Body of pancreas (tissue), 4 donors: ENCODE data around the gene CPM.

Source experiments
- POLR2A ChIP-seq, 3 donors: fragments of 450-650 bp; IDR thresholded peaks; one replicate each; pipeline ENCODE4 v1.6.1; 2016; ENCODE audit warnings: antibody characterized with exemption in 3 of 3, mild to moderate bottlenecking in 2 of 3
- TF ChIP-seq, protein P1 (sequence below), 7 experiments: fragments of 450-650 bp in 4 of 7; fragments of 200-600 bp in 3 of 7; sonication (generic) in 3 of 7; IDR thresholded peaks; one replicate each; pipeline ENCODE4 v1.5.1; 2016 to 2019; ENCODE audit warnings: antibody characterized with exemption in 7 of 7

DNA sequence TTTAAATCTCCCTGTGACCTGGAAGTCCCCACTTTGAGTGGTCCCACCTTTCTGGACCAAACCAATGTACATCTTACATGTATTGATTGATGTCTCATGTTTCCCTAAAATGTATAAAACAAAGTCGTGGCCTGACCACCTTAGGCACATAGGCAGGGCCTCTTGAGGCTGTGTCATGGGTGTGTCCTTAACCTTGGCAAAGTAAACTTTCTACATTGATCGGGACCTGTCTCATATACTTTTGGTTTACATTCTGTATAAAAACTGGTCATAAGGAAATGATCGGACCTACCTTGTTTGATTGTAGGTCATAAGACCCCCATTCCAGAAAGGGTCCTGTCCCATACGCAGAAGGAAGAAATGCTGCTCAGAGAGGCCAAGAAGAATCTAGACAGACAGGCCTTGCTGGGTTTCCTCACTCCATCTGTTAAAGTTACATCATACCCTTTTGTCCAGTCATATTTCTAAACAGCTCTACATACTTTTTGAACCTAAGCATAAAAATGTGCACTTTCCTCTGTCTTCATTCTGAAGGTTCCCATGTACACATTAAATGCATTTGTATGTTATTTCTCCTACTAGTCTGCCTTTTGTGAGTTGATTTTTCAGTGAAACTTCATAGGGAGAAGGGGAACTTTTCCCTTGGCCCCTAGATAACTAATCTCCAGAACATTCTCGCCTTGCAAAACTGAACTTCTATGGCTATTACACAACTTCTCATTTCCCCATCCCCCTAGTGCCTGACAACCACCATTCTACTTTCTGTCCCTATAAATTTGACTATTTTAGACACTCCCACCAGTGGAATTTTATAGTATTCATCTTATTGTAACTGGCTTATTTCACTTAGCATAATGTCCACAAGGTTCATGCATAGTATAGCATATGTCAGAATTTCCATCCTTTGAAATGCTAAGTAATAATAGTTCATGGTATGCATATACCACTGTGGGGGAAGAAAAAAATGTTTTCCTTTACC is 30.2 kb upstream of the CPM start:
- TF ChIP-seq, protein P1, sequence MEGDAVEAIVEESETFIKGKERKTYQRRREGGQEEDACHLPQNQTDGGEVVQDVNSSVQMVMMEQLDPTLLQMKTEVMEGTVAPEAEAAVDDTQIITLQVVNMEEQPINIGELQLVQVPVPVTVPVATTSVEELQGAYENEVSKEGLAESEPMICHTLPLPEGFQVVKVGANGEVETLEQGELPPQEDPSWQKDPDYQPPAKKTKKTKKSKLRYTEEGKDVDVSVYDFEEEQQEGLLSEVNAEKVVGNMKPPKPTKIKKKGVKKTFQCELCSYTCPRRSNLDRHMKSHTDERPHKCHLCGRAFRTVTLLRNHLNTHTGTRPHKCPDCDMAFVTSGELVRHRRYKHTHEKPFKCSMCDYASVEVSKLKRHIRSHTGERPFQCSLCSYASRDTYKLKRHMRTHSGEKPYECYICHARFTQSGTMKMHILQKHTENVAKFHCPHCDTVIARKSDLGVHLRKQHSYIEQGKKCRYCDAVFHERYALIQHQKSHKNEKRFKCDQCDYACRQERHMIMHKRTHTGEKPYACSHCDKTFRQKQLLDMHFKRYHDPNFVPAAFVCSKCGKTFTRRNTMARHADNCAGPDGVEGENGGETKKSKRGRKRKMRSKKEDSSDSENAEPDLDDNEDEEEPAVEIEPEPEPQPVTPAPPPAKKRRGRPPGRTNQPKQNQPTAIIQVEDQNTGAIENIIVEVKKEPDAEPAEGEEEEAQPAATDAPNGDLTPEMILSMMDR (IDR thresholded peaks at IDR 0.05) = no peak
- TF ChIP-seq POLR2A (IDR thresholded peaks at IDR 0.05) = no peak
